HepG2 (cell line): ENCODE measurements around the gene PTGDS. TPM values are rescaled to one million over a fixed set of nuclear protein-coding genes. Genes with fewer than 3 reads are reported as not detected.

Experiments
- ARID2 ChIP-seq: sonication (generic); formaldehyde crosslinking; IDR thresholded peaks from 2 replicates; pipeline ENCODE4 v1.8.1; 2022; ENCODE audit warnings: mild to moderate bottlenecking, missing genetic modification reagents, borderline replicate concordance
- ATF3 ChIP-seq: sonication (generic); formaldehyde crosslinking; IDR thresholded peaks from 2 replicates; pipeline ENCODE4 v1.4.0; 2020; ENCODE audit warnings: missing genetic modification reagents
- E2F1 ChIP-seq: sonication (generic); formaldehyde crosslinking; IDR thresholded peaks from 2 replicates; pipeline ENCODE4 v1.5.0; 2020; ENCODE audit warnings: missing genetic modification reagents
- E2F5 ChIP-seq: sonication (generic); formaldehyde crosslinking; conservative IDR thresholded peaks from 2 replicates; pipeline ENCODE4 v1.4.0; 2020; ENCODE audit warnings: missing genetic modification reagents
- EP300 ChIP-seq, 3 experiments: sonication (generic) in 1 of 3; formaldehyde crosslinking in 1 of 3; IDR thresholded peaks; 2 replicates each; pipeline versions ENCODE4 v1.5.1 to v1.6.1; 2011 to 2020; ENCODE audit warnings: low read depth in 2 of 3, low read length in 2 of 3, borderline replicate concordance in 1 of 3, improper control_type of control experiment in 1 of 3, mild to moderate bottlenecking in 1 of 3, missing genetic modification reagents in 1 of 3, moderate library complexity in 1 of 3
- FOXK2 ChIP-seq: fragments of 450-650 bp; IDR thresholded peaks from 2 replicates; pipeline ENCODE4 v1.6.1; 2016
- MAFK ChIP-seq, 2 experiments: IDR thresholded peaks in 1 of 2; conservative IDR thresholded peaks in 1 of 2; 2 replicates each; pipeline ENCODE4 v1.6.1; 2011; ENCODE audit warnings: improper control_type of control experiment in 2 of 2, low read length in 2 of 2
- MEIS1 ChIP-seq: sonication (generic); formaldehyde crosslinking; IDR thresholded peaks from 2 replicates; pipeline ENCODE4 v1.9.0; 2021; ENCODE audit warnings: mild to moderate bottlenecking, missing genetic modification reagents, moderate library complexity, borderline replicate concordance
- MLX ChIP-seq: IDR thresholded peaks from 2 replicates; pipeline ENCODE4 v1.6.1; 2016
- MTF1 ChIP-seq: sonication (generic); formaldehyde crosslinking; IDR thresholded peaks from 2 replicates; pipeline ENCODE4 v1.5.0; 2020; ENCODE audit warnings: missing genetic modification reagents
- MYNN ChIP-seq: sonication (generic); formaldehyde crosslinking; IDR thresholded peaks from 2 replicates; pipeline ENCODE4 v1.4.0; 2020; ENCODE audit warnings: mild to moderate bottlenecking, low read depth, missing genetic modification reagents
- PCBP1 ChIP-seq: fragments of 200-400 bp; formaldehyde crosslinking; IDR thresholded peaks from 2 replicates; pipeline ENCODE4 v1.6.1; 2017; ENCODE audit warnings: mild to moderate bottlenecking, low read depth, low read length, borderline replicate concordance
- PHF5A ChIP-seq: IDR thresholded peaks from one replicate; pipeline ENCODE4 v1.6.1; 2018; ENCODE audit warnings: low read depth, missing genetic modification reagents; ENCODE audit not compliant: unreplicated experiment
- PLRG1 ChIP-seq: fragments of 450-650 bp; conservative IDR thresholded peaks from 2 replicates; pipeline ENCODE4 v1.6.1; 2016
- POGZ ChIP-seq: sonication (generic); formaldehyde crosslinking; IDR thresholded peaks from 2 replicates; pipeline ENCODE4 v1.4.0; 2020; ENCODE audit warnings: mild to moderate bottlenecking, missing genetic modification reagents
- RAD21 ChIP-seq: fragments of 450-650 bp; formaldehyde crosslinking; IDR thresholded peaks from 2 replicates; pipeline ENCODE4 v1.5.0; 2020; ENCODE audit warnings: mild to moderate bottlenecking
- SKI ChIP-seq: fragments of 450-650 bp; IDR thresholded peaks from one replicate; pipeline ENCODE4 v1.6.1; 2018; ENCODE audit warnings: mild to moderate bottlenecking; ENCODE audit not compliant: partially characterized antibody
- THRA ChIP-seq: sonication (generic); formaldehyde crosslinking; IDR thresholded peaks from 2 replicates; pipeline ENCODE4 v1.4.0; 2020; ENCODE audit warnings: missing genetic modification reagents, borderline replicate concordance
- U2AF2 ChIP-seq: fragments of 200-400 bp; formaldehyde crosslinking; IDR thresholded peaks from 2 replicates; pipeline ENCODE4 v1.6.1; 2017; ENCODE audit warnings: low read depth, mild to moderate bottlenecking, low read length
- ZBTB20 ChIP-seq: sonication (generic); formaldehyde crosslinking; IDR thresholded peaks from 2 replicates; pipeline ENCODE4 v1.8.1; 2023; ENCODE audit warnings: missing genetic modification reagents, low read depth, mild to moderate bottlenecking, borderline replicate concordance
- ZFX ChIP-seq: sonication (generic); formaldehyde crosslinking; IDR thresholded peaks from 2 replicates; pipeline ENCODE4 v1.4.0; 2020; ENCODE audit warnings: mild to moderate bottlenecking, low read depth, missing genetic modification reagents, moderate library complexity
- ZMAT3 ChIP-seq: sonication (generic); formaldehyde crosslinking; conservative IDR thresholded peaks from 2 replicates; pipeline ENCODE4 v1.7.0; 2021; ENCODE audit warnings: missing genetic modification reagents
- ZNF350 ChIP-seq: sonication (generic); formaldehyde crosslinking; IDR thresholded peaks from 2 replicates; pipeline ENCODE4 v1.4.0; 2020; ENCODE audit warnings: mild to moderate bottlenecking, low read depth, missing genetic modification reagents, borderline replicate concordance
- ZNF446 ChIP-seq: sonication (generic); formaldehyde crosslinking; IDR thresholded peaks from 2 replicates; pipeline ENCODE4 v1.5.0; 2020; ENCODE audit warnings: mild to moderate bottlenecking, missing genetic modification reagents
- ZNF543 ChIP-seq: sonication (generic); formaldehyde crosslinking; IDR thresholded peaks from 2 replicates; pipeline ENCODE4 v1.4.0; 2020; ENCODE audit warnings: mild to moderate bottlenecking, missing genetic modification reagents
- ZSCAN12 ChIP-seq: sonication (generic); formaldehyde crosslinking; IDR thresholded peaks from 2 replicates; pipeline ENCODE4 v1.9.0; 2021; ENCODE audit warnings: mild to moderate bottlenecking, missing genetic modification reagents
- polyA plus RNA-seq, 8 experiments: library from polyadenylated mRNA; depleted of rRNA in 3 of 8; stranded (reverse) in 7 of 8; unstranded in 1 of 8; fragments of >200 nt; fragmentation: Illumina TruSeq in 4 of 8; extraction: Trizol in 4 of 8; gene quantifications; 2 replicates each; pipeline versions ENCODE4 v1.2.1 to v1.2.3, GENCODE V29; 2011 to 2016; ENCODE audit warnings: low read depth in 4 of 8, missing spikeins in 1 of 8, mixed read lengths in 1 of 8; ENCODE audit not compliant: insufficient read depth in 1 of 8
- total RNA-seq, 5 experiments: library from RNA; depleted of rRNA; stranded (reverse); fragments of >200 nt; fragmentation: Illumina TruSeq; extraction: Trizol; gene quantifications; 2 replicates each; pipeline ENCODE4 v1.2.3, GENCODE V29; 2016; ENCODE audit warnings: low read depth in 1 of 5

PTGDS gene
- total and polyA plus RNA-seq, 2 of the 13 experiments (the other 11 are each of a cell fraction or from before 2014, with no cell fraction given), result 0.33 to 0.50 TPM

GRCh38 chr9:136996361-136997292 is 19.3 kb downstream of the PTGDS start, which contains the start of gene CLIC3 (continued):
- TF ChIP-seq MEIS1 (CRISPR knock-in tag) (0 out of 2 replicates have a peak, but pooled peaks have one; percentile 35), FOXK2 (no peak), E2F5 (no peak), MAFK (conservative IDR thresholded peaks at IDR 0.05 in 1 of 2, IDR thresholded peaks at IDR 0.05 in 1 of 2; ENCODE audit: low read length in 2 of 2) (no peak), ZNF446 (CRISPR knock-in tag) (no peak), U2AF2 (no peak), ATF3 (CRISPR knock-in tag) (no peak), SKI (no peak), E2F1 (CRISPR knock-in tag) (no peak), ZBTB20 (CRISPR knock-in tag) (no peak), MYNN (CRISPR knock-in tag) (no peak), ZNF350 (CRISPR knock-in tag) (no peak), PHF5A (CRISPR knock-in tag) (no peak), THRA (CRISPR knock-in tag) (no peak), POGZ (no peak), MTF1 (no peak), EP300 (IDR thresholded peaks at IDR 0.05; ENCODE audit: low read depth in 2 of 2, low read length in 2 of 2) (no peak), EP300 (CRISPR knock-in tag; IDR thresholded peaks at IDR 0.05; ENCODE audit: borderline replicate concordance) (no peak), ZNF543 (no peak), ZFX (CRISPR knock-in tag) (no peak), ZSCAN12 (no peak), PLRG1 (no peak), PCBP1 (no peak), ARID2 (CRISPR knock-in tag) (no peak), MLX (CRISPR knock-in tag) (no peak), ZMAT3 (no peak), RAD21 (CRISPR knock-in tag) (no peak)
